IMR-90 (cell line): ENCODE data around the gene COX8C.

ENCODE experiments used
- CEBPB ChIP-seq: IDR thresholded peaks from 2 replicates; pipeline ENCODE4 v1.6.1; 2012; ENCODE audit warnings: low read depth, low read length, improper control_type of control experiment
- MAZ ChIP-seq: IDR thresholded peaks from 2 replicates; pipeline ENCODE4 v1.6.1; 2012; ENCODE audit warnings: low read depth, mild to moderate bottlenecking, low read length, improper control_type of control experiment, moderate library complexity, borderline replicate concordance
- MXI1 ChIP-seq: IDR thresholded peaks from 2 replicates; pipeline ENCODE4 v1.6.1; 2012; ENCODE audit warnings: low read depth, mild to moderate bottlenecking, low read length, moderate library complexity, borderline replicate concordance
- NFE2L2 ChIP-seq: fragments of 150-350 bp; IDR thresholded peaks from 2 replicates; pipeline ENCODE4 v1.6.1; 2016; ENCODE audit warnings: low read depth, mild to moderate bottlenecking, low read length
- POLR2A ChIP-seq: IDR thresholded peaks from 2 replicates; pipeline ENCODE4 v1.6.1; 2012; ENCODE audit warnings: mild to moderate bottlenecking, low read depth, low read length
- RAD21 ChIP-seq: IDR thresholded peaks from 2 replicates; pipeline ENCODE4 v1.6.1; 2012; ENCODE audit warnings: low read length, improper control_type of control experiment
- RCOR1 ChIP-seq: IDR thresholded peaks from 2 replicates; pipeline ENCODE4 v1.6.1; 2012; ENCODE audit warnings: mild to moderate bottlenecking, low read length, improper control_type of control experiment; ENCODE audit not compliant: insufficient replicate concordance
- RFX5 ChIP-seq: IDR thresholded peaks from 2 replicates; pipeline ENCODE4 v1.8.0; 2012; ENCODE audit warnings: low read depth, mild to moderate bottlenecking, low read length, moderate library complexity
- SMC3 ChIP-seq: fragments of 150-350 bp; IDR thresholded peaks from 2 replicates; pipeline ENCODE4 v1.6.1; 2016; ENCODE audit warnings: low read depth, mild to moderate bottlenecking, antibody characterized with exemption, low read length, moderate library complexity
- TF ChIP-seq, protein P1 (sequence below): conservative IDR thresholded peaks from 2 replicates; pipeline ENCODE4 v1.5.1; 2012; ENCODE audit warnings: mild to moderate bottlenecking, low read depth, low read length, improper control_type of control experiment
- TF ChIP-seq, protein P2 (sequence below): fragments of 150-350 bp; IDR thresholded peaks from 2 replicates; pipeline ENCODE4 v1.6.1; 2017; ENCODE audit warnings: mild to moderate bottlenecking, antibody characterized with exemption, low read length, low read depth

DNA sequence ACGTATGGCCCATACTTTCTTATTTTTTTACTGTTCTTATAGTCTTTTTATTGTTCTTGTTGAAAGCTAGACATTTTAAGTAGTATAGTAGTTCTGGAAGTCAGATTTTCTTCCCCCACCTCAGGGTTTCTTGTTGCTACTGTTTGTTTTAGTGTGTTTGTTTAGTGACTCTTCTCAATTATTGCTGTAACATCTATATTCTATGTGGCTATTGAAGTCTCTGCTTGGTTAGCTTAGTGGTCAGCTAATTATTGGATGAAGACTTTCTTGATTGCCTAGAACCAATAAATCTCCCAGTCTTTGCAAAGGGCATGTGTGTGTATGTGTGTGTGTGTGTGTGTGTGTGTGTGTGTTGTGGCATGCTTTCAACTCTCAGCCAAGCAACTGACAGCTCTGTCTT lies 49.5 kb downstream of the COX8C start:
- TF ChIP-seq RFX5 (no peak), CEBPB (no peak), POLR2A (no peak), RCOR1 (no peak), MXI1 (no peak), NFE2L2 (no peak), SMC3 (no peak), MAZ (no peak), RAD21 (no peak)
- TF ChIP-seq, protein P1, sequence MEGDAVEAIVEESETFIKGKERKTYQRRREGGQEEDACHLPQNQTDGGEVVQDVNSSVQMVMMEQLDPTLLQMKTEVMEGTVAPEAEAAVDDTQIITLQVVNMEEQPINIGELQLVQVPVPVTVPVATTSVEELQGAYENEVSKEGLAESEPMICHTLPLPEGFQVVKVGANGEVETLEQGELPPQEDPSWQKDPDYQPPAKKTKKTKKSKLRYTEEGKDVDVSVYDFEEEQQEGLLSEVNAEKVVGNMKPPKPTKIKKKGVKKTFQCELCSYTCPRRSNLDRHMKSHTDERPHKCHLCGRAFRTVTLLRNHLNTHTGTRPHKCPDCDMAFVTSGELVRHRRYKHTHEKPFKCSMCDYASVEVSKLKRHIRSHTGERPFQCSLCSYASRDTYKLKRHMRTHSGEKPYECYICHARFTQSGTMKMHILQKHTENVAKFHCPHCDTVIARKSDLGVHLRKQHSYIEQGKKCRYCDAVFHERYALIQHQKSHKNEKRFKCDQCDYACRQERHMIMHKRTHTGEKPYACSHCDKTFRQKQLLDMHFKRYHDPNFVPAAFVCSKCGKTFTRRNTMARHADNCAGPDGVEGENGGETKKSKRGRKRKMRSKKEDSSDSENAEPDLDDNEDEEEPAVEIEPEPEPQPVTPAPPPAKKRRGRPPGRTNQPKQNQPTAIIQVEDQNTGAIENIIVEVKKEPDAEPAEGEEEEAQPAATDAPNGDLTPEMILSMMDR, result no peak
- TF ChIP-seq, protein P2, sequence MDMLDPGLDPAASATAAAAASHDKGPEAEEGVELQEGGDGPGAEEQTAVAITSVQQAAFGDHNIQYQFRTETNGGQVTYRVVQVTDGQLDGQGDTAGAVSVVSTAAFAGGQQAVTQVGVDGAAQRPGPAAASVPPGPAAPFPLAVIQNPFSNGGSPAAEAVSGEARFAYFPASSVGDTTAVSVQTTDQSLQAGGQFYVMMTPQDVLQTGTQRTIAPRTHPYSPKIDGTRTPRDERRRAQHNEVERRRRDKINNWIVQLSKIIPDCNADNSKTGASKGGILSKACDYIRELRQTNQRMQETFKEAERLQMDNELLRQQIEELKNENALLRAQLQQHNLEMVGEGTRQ, result no peak
